ENCODE results near the gene ZNF135.

DNA sequence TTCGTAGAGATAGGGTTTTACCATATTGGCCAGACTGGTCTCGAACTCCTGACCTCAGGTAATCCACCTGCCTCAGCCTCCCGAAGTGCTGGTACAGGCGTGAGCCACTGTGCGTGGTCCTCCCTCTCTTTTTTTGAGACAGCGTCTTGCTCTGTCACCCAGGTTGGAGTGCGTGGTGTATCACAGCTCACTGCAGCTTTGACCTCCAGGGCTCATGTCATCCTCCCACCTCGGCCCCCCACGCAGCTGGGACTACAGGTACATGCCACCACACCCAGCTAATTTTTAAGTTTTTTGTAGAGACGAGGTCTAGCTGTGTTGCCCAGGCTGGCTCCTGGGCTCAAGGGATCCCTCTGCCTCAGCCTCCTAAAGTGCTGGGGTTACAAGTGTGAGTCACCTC, 20.7 kb downstream of the ZNF135 start:
- TF ChIP-seq, protein P1, sequence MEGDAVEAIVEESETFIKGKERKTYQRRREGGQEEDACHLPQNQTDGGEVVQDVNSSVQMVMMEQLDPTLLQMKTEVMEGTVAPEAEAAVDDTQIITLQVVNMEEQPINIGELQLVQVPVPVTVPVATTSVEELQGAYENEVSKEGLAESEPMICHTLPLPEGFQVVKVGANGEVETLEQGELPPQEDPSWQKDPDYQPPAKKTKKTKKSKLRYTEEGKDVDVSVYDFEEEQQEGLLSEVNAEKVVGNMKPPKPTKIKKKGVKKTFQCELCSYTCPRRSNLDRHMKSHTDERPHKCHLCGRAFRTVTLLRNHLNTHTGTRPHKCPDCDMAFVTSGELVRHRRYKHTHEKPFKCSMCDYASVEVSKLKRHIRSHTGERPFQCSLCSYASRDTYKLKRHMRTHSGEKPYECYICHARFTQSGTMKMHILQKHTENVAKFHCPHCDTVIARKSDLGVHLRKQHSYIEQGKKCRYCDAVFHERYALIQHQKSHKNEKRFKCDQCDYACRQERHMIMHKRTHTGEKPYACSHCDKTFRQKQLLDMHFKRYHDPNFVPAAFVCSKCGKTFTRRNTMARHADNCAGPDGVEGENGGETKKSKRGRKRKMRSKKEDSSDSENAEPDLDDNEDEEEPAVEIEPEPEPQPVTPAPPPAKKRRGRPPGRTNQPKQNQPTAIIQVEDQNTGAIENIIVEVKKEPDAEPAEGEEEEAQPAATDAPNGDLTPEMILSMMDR (conservative IDR thresholded peaks at IDR 0.05; ENCODE audit: low read depth in 2 of 2), result no peak
- no peak for TF ChIP-seq POLR2AphosphoS5 (IDR thresholded peaks at IDR 0.05; ENCODE audit: low read depth)
- TF ChIP-seq EZH2 (IDR thresholded peaks at IDR 0.05; ENCODE audit: low read depth, unreplicated experiment), result no peak
- TF ChIP-seq, protein P2, sequence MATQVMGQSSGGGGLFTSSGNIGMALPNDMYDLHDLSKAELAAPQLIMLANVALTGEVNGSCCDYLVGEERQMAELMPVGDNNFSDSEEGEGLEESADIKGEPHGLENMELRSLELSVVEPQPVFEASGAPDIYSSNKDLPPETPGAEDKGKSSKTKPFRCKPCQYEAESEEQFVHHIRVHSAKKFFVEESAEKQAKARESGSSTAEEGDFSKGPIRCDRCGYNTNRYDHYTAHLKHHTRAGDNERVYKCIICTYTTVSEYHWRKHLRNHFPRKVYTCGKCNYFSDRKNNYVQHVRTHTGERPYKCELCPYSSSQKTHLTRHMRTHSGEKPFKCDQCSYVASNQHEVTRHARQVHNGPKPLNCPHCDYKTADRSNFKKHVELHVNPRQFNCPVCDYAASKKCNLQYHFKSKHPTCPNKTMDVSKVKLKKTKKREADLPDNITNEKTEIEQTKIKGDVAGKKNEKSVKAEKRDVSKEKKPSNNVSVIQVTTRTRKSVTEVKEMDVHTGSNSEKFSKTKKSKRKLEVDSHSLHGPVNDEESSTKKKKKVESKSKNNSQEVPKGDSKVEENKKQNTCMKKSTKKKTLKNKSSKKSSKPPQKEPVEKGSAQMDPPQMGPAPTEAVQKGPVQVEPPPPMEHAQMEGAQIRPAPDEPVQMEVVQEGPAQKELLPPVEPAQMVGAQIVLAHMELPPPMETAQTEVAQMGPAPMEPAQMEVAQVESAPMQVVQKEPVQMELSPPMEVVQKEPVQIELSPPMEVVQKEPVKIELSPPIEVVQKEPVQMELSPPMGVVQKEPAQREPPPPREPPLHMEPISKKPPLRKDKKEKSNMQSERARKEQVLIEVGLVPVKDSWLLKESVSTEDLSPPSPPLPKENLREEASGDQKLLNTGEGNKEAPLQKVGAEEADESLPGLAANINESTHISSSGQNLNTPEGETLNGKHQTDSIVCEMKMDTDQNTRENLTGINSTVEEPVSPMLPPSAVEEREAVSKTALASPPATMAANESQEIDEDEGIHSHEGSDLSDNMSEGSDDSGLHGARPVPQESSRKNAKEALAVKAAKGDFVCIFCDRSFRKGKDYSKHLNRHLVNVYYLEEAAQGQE (IDR thresholded peaks at IDR 0.05; ENCODE audit: unreplicated experiment), result no peak
- TF ChIP-seq CREB1 (CRISPR knock-in tag; IDR thresholded peaks at IDR 0.05; ENCODE audit: low read depth), result no peak
- TF ChIP-seq EZH2phosphoT487 (IDR thresholded peaks at IDR 0.05; ENCODE audit: unreplicated experiment), result no peak
- no peak for TF ChIP-seq ZNF331 (CRISPR knock-in tag; IDR thresholded peaks at IDR 0.05; ENCODE audit: low read depth)
- TF ChIP-seq, protein P3, sequence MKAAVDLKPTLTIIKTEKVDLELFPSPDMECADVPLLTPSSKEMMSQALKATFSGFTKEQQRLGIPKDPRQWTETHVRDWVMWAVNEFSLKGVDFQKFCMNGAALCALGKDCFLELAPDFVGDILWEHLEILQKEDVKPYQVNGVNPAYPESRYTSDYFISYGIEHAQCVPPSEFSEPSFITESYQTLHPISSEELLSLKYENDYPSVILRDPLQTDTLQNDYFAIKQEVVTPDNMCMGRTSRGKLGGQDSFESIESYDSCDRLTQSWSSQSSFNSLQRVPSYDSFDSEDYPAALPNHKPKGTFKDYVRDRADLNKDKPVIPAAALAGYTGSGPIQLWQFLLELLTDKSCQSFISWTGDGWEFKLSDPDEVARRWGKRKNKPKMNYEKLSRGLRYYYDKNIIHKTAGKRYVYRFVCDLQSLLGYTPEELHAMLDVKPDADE (IDR thresholded peaks at IDR 0.05), result no peak
- no peak for TF ChIP-seq STAT1 (IDR thresholded peaks at IDR 0.05; ENCODE audit: unreplicated experiment)
- TF ChIP-seq JUNB (IDR thresholded peaks at IDR 0.05; ENCODE audit: unreplicated experiment), result no peak
- TF ChIP-seq NANOG (IDR thresholded peaks at IDR 0.05; ENCODE audit: borderline replicate concordance), result no peak
